Neuronal stem cell (in vitro differentiated cells): ENCODE results near the gene GTF2H2C_2.
"Not testable (repeated sequence)": the region's sequence is repeated elsewhere in the genome, so short reads cannot be mapped to it uniquely, and the experiment has no call there.

Experiments used
- DNase-seq: peaks from one replicate; pipeline ENCODE4 v3.0.0-alpha.2; 2013; ENCODE audit warnings: low spot score
- H2AFZ ChIP-seq: one replicate; pipeline ENCODE4 v1.6.1; 2013; ENCODE audit warnings: mild to moderate bottlenecking, low read length, inconsistent platforms
- H2AK5ac ChIP-seq: 2 replicates; pipeline ENCODE4 v1.6.1; 2013; ENCODE audit warnings: low read depth, mild to moderate bottlenecking, inconsistent platforms, low read length, moderate library complexity, mixed read lengths
- H2BK120ac ChIP-seq: 2 replicates; pipeline ENCODE4 v1.6.1; 2013; ENCODE audit warnings: low read depth, mild to moderate bottlenecking, inconsistent platforms, low read length, moderate library complexity, mixed read lengths
- H2BK12ac ChIP-seq: one replicate; pipeline ENCODE4 v1.6.1; 2013; ENCODE audit warnings: low read length, inconsistent platforms
- H2BK15ac ChIP-seq: 2 replicates; pipeline ENCODE4 v1.6.1; 2013; ENCODE audit warnings: mild to moderate bottlenecking, low read length, inconsistent platforms, mixed read lengths
- H2BK5ac ChIP-seq: one replicate; pipeline ENCODE4 v1.6.1; 2013; ENCODE audit warnings: inconsistent platforms, mild to moderate bottlenecking, low read length, moderate library complexity
- H3K14ac ChIP-seq: one replicate; pipeline ENCODE4 v1.6.1; 2013; ENCODE audit warnings: low read length, inconsistent platforms
- H3K18ac ChIP-seq: 2 replicates; pipeline ENCODE4 v1.6.1; 2013; ENCODE audit warnings: low read length, inconsistent platforms
- H3K23ac ChIP-seq: 2 replicates; pipeline ENCODE4 v1.6.1; 2013; ENCODE audit warnings: low read depth, mild to moderate bottlenecking, mixed read lengths, low read length, inconsistent platforms; ENCODE audit not compliant: poor library complexity
- H3K27ac ChIP-seq: replicated peaks from 3 replicates; pipeline ENCODE4 v1.5.1; 2013; ENCODE audit warnings: low read length, inconsistent platforms
- H3K27me3 ChIP-seq, 3 experiments: 2 replicates each; pipeline ENCODE4 v1.6.1; 2013; ENCODE audit warnings: low read length in 3 of 3, mild to moderate bottlenecking in 2 of 3, inconsistent platforms in 1 of 3, low read depth in 1 of 3, mixed read lengths in 1 of 3, moderate library complexity in 1 of 3; ENCODE audit not compliant: control insufficient read depth in 3 of 3, insufficient read depth in 3 of 3
- H3K36me3 ChIP-seq, 2 donors: replicated peaks in 1 of 2; 2 replicates each; pipeline ENCODE4 v1.6.1; 2013; ENCODE audit warnings: low read length in 2 of 2; ENCODE audit not compliant: control insufficient read depth in 2 of 2, insufficient read depth in 2 of 2
- H3K4ac ChIP-seq: 2 replicates; pipeline ENCODE4 v1.6.1; 2013; ENCODE audit warnings: inconsistent platforms, mild to moderate bottlenecking, low read length, moderate library complexity
- H3K4me1 ChIP-seq, 2 donors: 1 replicate in 1 of 2; 2 replicates in 1 of 2; pipeline ENCODE4 v1.6.1; 2013; ENCODE audit warnings: low read length in 2 of 2, low read depth in 1 of 2; ENCODE audit not compliant: control insufficient read depth in 2 of 2, insufficient read depth in 1 of 2
- H3K4me2 ChIP-seq: one replicate; pipeline ENCODE4 v1.6.1; 2013; ENCODE audit warnings: mild to moderate bottlenecking, low read length, inconsistent platforms; ENCODE audit not compliant: insufficient read depth, poor library complexity, severe bottlenecking
- H3K4me3 ChIP-seq, 2 donors: 2 replicates each; pipeline ENCODE4 v1.5.1; 2013; ENCODE audit warnings: low read length in 2 of 2, mild to moderate bottlenecking in 2 of 2, inconsistent platforms in 1 of 2, moderate library complexity in 1 of 2
- H3K79me1 ChIP-seq: one replicate; pipeline ENCODE4 v1.6.1; 2013; ENCODE audit warnings: low read depth, mild to moderate bottlenecking, inconsistent platforms, low read length, moderate library complexity
- H3K9ac ChIP-seq: one replicate; pipeline ENCODE4 v1.6.1; 2013; ENCODE audit warnings: mild to moderate bottlenecking, low read depth, low read length, inconsistent platforms; ENCODE audit not compliant: poor library complexity
- H3K9me3 ChIP-seq, 2 donors: replicated peaks in 1 of 2; 2 replicates each; pipeline versions ENCODE3 to v1.6.1; 2013; ENCODE audit warnings: low read length in 2 of 2, mild to moderate bottlenecking in 2 of 2, inconsistent platforms in 1 of 2, low read depth in 1 of 2, mixed read lengths in 1 of 2, moderate library complexity in 1 of 2; ENCODE audit not compliant: control insufficient read depth in 2 of 2, insufficient read depth in 1 of 2
- H4K8ac ChIP-seq: one replicate; pipeline ENCODE4 v1.6.1; 2013; ENCODE audit warnings: low read depth, mild to moderate bottlenecking, inconsistent platforms, low read length, moderate library complexity
- H4K91ac ChIP-seq: one replicate; pipeline ENCODE4 v1.6.1; 2013; ENCODE audit warnings: low read length, low read depth, mild to moderate bottlenecking, inconsistent platforms; ENCODE audit not compliant: poor library complexity
- WGBS, 2 donors: extraction: QIAGEN DNeasy Blood & Tissue Kit; methylation state at CpG; one replicate each; pipeline ENCODE4 v1.1.7; 2013; ENCODE audit warnings: missing lambda C conversion rate in 2 of 2, mixed read lengths in 1 of 2; ENCODE audit not compliant: insufficient read length in 2 of 2, insufficient replicate concordance in 1 of 2; ENCODE audit errors: extremely low coverage in 2 of 2; 5-methylcytosine and 5-hydroxymethylcytosine counted together

GTF2H2C_2 gene

GRCh38 chr5:70438518-70438917 is 23.4 kb downstream of the GTF2H2C_2 start:
- H4K91ac ChIP-seq, DNase-seq, H2BK5ac ChIP-seq, H3K14ac ChIP-seq, H3K4me2 ChIP-seq, H3K27me3 ChIP-seq, H3K36me3 ChIP-seq, H3K9me3 ChIP-seq, H2BK120ac ChIP-seq, H4K8ac ChIP-seq, H3K23ac ChIP-seq, H3K27ac ChIP-seq, H2AK5ac ChIP-seq, H2BK12ac ChIP-seq, H3K4ac ChIP-seq, H3K9ac ChIP-seq, H3K79me1 ChIP-seq, H3K4me1 ChIP-seq, H3K18ac ChIP-seq, H3K4me3 ChIP-seq, H2AFZ ChIP-seq, H2BK15ac ChIP-seq: not testable (repeated sequence)
- WGBS, 2 donors = no CpG with 5 or more reads among the region's 2 CpGs

- not testable (repeated sequence) for H3K9ac ChIP-seq, DNase-seq, H3K18ac ChIP-seq, H3K27me3 ChIP-seq, H3K9me3 ChIP-seq, H3K4ac ChIP-seq, H3K14ac ChIP-seq, H4K91ac ChIP-seq, H2BK12ac ChIP-seq, H3K4me3 ChIP-seq, H3K4me2 ChIP-seq, H4K8ac ChIP-seq, H2BK120ac ChIP-seq, H3K27ac ChIP-seq, H2BK15ac ChIP-seq, H3K36me3 ChIP-seq, H3K23ac ChIP-seq, H2BK5ac ChIP-seq, H2AFZ ChIP-seq, H3K4me1 ChIP-seq, H2AK5ac ChIP-seq, H3K79me1 ChIP-seq
- no CpG with 5 or more reads among the region's 1 CpG for WGBS, 2 donors
These were observed 34.4 kb downstream of the GTF2H2C_2 start for GRCh38 chr5:70449565-70449964.

- H3K4me1 ChIP-seq, H3K14ac ChIP-seq, H2BK12ac ChIP-seq, H3K23ac ChIP-seq, H4K91ac ChIP-seq, H3K9ac ChIP-seq, H3K27me3 ChIP-seq, H2AFZ ChIP-seq, H2BK120ac ChIP-seq, H3K4ac ChIP-seq, H3K4me3 ChIP-seq, H3K36me3 ChIP-seq, DNase-seq, H2AK5ac ChIP-seq, H4K8ac ChIP-seq, H2BK15ac ChIP-seq, H3K9me3 ChIP-seq, H3K27ac ChIP-seq, H3K4me2 ChIP-seq, H2BK5ac ChIP-seq, H3K18ac ChIP-seq, H3K79me1 ChIP-seq: not testable (repeated sequence)
- WGBS, 2 donors = no CpG with 5 or more reads among the region's 7 CpGs
These were observed 36.2 kb downstream of the GTF2H2C_2 start for GRCh38 chr5:70451249-70451984.

GRCh38 chr5:70457093-70457492 is 41.9 kb downstream of the GTF2H2C_2 start:
- not testable (repeated sequence) for H3K27ac ChIP-seq, DNase-seq, H3K18ac ChIP-seq, H3K14ac ChIP-seq, H3K27me3 ChIP-seq, H2BK15ac ChIP-seq, H2BK12ac ChIP-seq, H3K4ac ChIP-seq, H2AFZ ChIP-seq, H3K9me3 ChIP-seq, H4K91ac ChIP-seq, H3K4me1 ChIP-seq, H2BK5ac ChIP-seq, H2AK5ac ChIP-seq, H3K23ac ChIP-seq, H3K4me3 ChIP-seq, H3K9ac ChIP-seq, H3K4me2 ChIP-seq, H2BK120ac ChIP-seq, H4K8ac ChIP-seq, H3K36me3 ChIP-seq, H3K79me1 ChIP-seq
- no CpG with 5 or more reads among the region's 6 CpGs for WGBS, 2 donors
